Measurements from ENCODE around the gene WNK3. TPM values are rescaled to one million over a fixed set of nuclear protein-coding genes. Genes with fewer than 3 reads are reported as not detected.

WNK3 gene
- total and polyA plus RNA-seq, 10 of the 15 experiments (the other 5 are each of a cell fraction or from before 2014, with no cell fraction given) = 0.02 to 0.15 (median 0.03) TPM; not detected in 1

- BruUV-seq (replicated peaks) = no TSS peak
- Histone ChIP-seq H3K4me3 (no peak overlapping the region), H3K9me3 (replicated peaks; ENCODE audit: control insufficient read depth, insufficient read depth, low read length) (no peaks in the 10 kb centered on the region), H3K9ac (ENCODE audit: control insufficient read depth, insufficient read depth, low read length) (no peak overlapping the region), H3K27ac (ENCODE audit: control insufficient read depth, insufficient read depth) (no peak overlapping the region), H3K4me1 (ENCODE audit: control insufficient read depth, insufficient read depth, low read length) (no peaks in the 10 kb centered on the region), H4K20me1 (ENCODE audit: control insufficient read depth, insufficient read depth) (no peaks in the 10 kb centered on the region), H3K4me2 (ENCODE audit: control insufficient read depth, insufficient read depth) (no peak overlapping the region), H3K79me2 (ENCODE audit: control insufficient read depth, insufficient read depth, low read length) (no peaks in the 10 kb centered on the region), H2AFZ (ENCODE audit: control insufficient read depth, low read depth, low read length) (no peak overlapping the region), H3K27me3 (replicated peaks in 1 of 2; ENCODE audit: control insufficient read depth in 2 of 2, insufficient read depth in 2 of 2, low read length in 1 of 2) (no peaks in the 10 kb centered on the region), H3K36me3 (ENCODE audit: control insufficient read depth in 2 of 2, insufficient read depth in 2 of 2, low read length in 1 of 2) (no peaks in the 10 kb centered on the region)
- TF ChIP-seq SREBF2 (IDR thresholded peaks at IDR 0.05; ENCODE audit: low read length) (no peak), BCLAF1 (IDR thresholded peaks at IDR 0.05) (no peak), CREB1 (IDR thresholded peaks at IDR 0.05; ENCODE audit: low read depth) (no peak), TBL1XR1 (IDR thresholded peaks at IDR 0.05; ENCODE audit: low read depth, low read length) (no peak), NRF1 (conservative IDR thresholded peaks at IDR 0.05; ENCODE audit: low read depth, low read length) (no peak), SIN3A (IDR thresholded peaks at IDR 0.05; ENCODE audit: low read depth, low read length) (no peak), HDAC6 (IDR thresholded peaks at IDR 0.05; ENCODE audit: unreplicated experiment) (no peak), PKNOX1 (IDR thresholded peaks at IDR 0.05) (no peak), BMI1 (IDR thresholded peaks at IDR 0.05; ENCODE audit: borderline replicate concordance) (no peak), IKZF2 (IDR thresholded peaks at IDR 0.05) (no peak), POLR2A (IDR thresholded peaks at IDR 0.05; ENCODE audit: low read depth, low read length) (no peak)
- ATAC-seq = no peak
- intact Hi-C loops (cut with micrococcal nuclease; ENCODE audit: unreplicated experiment) (no loop called here), in situ Hi-C loops (cut with MboI) (no loop called here)
- RAD21 ChIA-PET (ENCODE audit: unreplicated experiment) = no interaction called here
- CTCF ChIA-PET = no interaction called here
- DNase-seq (ENCODE audit: low read depth, low spot score) = no peak
- SMC1A ChIA-PET (ENCODE audit: uncharacterized antibody, unreplicated experiment) = no interaction called here
- POLR2A ChIA-PET = no interaction called here
- no peak for FAIRE-seq
Observed at GRCh38 chrX:54157561-54157960, 200.3 kb downstream of the WNK3 start.

Small RNAs within 50 kb of the gene (small RNA-seq; reads per million reads assigned to genes)
- gene AL589872.1 = not detected
- gene RNU6-434P = not detected

Other genes with a start within 250 kb of the WNK3 start
- gene FAM120C, start 174.8 kb downstream of the WNK3 start, total RNA-seq (2014; rRNA removed) = 3.9 and 8.4 TPM in 2 replicates
- 2.9 and 3.2 TPM in 2 replicates for gene FAM120C, start 174.8 kb downstream of the WNK3 start, total RNA-seq (2014; rRNA removed; fragmentation: Illumina TruSeq; extraction: Trizol)
- 9.4 and 11.1 TPM in 2 replicates for gene FAM120C, start 174.8 kb downstream of the WNK3 start, total RNA-seq (2021)
- gene FAM120C, start 174.8 kb downstream of the WNK3 start, polyA plus RNA-seq (2011; rRNA removed) = 3.6 and 3.9 TPM in 2 replicates
- gene FAM120C, start 174.8 kb downstream of the WNK3 start, polyA plus RNA-seq (2014; fragmentation: Illumina TruSeq; extraction: Trizol) = 3.2 and 4.6 TPM in 2 replicates
- 1 to 10 TPM; 1.3 to 1.4 TPM for gene FAM120C, start 174.8 kb downstream of the WNK3 start, polyA plus RNA-seq (2014; fragmentation: Nextera tagmentation; extraction: Ambion mirVana)
- gene FAM120C, start 174.8 kb downstream of the WNK3 start, polyA plus RNA-seq (2014; rRNA removed) = 9.8 and 11.1 TPM in 2 replicates
- gene FAM120C, start 174.8 kb downstream of the WNK3 start, polyA plus RNA-seq (2016; fragmentation: Nextera tagmentation; extraction: Ambion mirVana) = 1 to 10 TPM; 5.9 to 6.8 TPM
- 16.4 and 19.4 TPM in 2 replicates for gene TSR2, start 82.4 kb upstream of the WNK3 start, total RNA-seq (2014; rRNA removed)
- gene TSR2, start 82.4 kb upstream of the WNK3 start, total RNA-seq (2014; rRNA removed; fragmentation: Illumina TruSeq; extraction: Trizol) = 28.7 and 31.5 TPM in 2 replicates
- 32.5 and 34.4 TPM in 2 replicates for gene TSR2, start 82.4 kb upstream of the WNK3 start, total RNA-seq (2021)
- gene TSR2, start 82.4 kb upstream of the WNK3 start, polyA plus RNA-seq (2011; rRNA removed) = 21.9 and 23.3 TPM in 2 replicates
- gene TSR2, start 82.4 kb upstream of the WNK3 start, polyA plus RNA-seq (2014; fragmentation: Illumina TruSeq; extraction: Trizol) = 52.1 and 58.4 TPM in 2 replicates
- gene TSR2, start 82.4 kb upstream of the WNK3 start, polyA plus RNA-seq (2014; fragmentation: Nextera tagmentation; extraction: Ambion mirVana) = 10 to 100 TPM in 1 of 2 experiments, 1 to 10 TPM in 1; 8.5 to 22.0 TPM
- 30.1 and 34.0 TPM in 2 replicates for gene TSR2, start 82.4 kb upstream of the WNK3 start, polyA plus RNA-seq (2014; rRNA removed)
- 10 to 100 TPM; 62.0 to 73.2 TPM for gene TSR2, start 82.4 kb upstream of the WNK3 start, polyA plus RNA-seq (2016; fragmentation: Nextera tagmentation; extraction: Ambion mirVana)
- 0.05 TPM in 1 of 2 replicates, not detected in the other for gene FGD1, start 138.2 kb upstream of the WNK3 start, total RNA-seq (2014; rRNA removed)
- not detected in 2 replicates for gene FGD1, start 138.2 kb upstream of the WNK3 start, total RNA-seq (2014; rRNA removed; fragmentation: Illumina TruSeq; extraction: Trizol)
- 0.05 and 0.08 TPM in 2 replicates for gene FGD1, start 138.2 kb upstream of the WNK3 start, total RNA-seq (2021)
- gene FGD1, start 138.2 kb upstream of the WNK3 start, polyA plus RNA-seq (2011; rRNA removed) = not detected in 2 replicates
- not detected in 2 replicates for gene FGD1, start 138.2 kb upstream of the WNK3 start, polyA plus RNA-seq (2014; fragmentation: Illumina TruSeq; extraction: Trizol)
- not detected for gene FGD1, start 138.2 kb upstream of the WNK3 start, polyA plus RNA-seq (2014; fragmentation: Nextera tagmentation; extraction: Ambion mirVana)
- gene FGD1, start 138.2 kb upstream of the WNK3 start, polyA plus RNA-seq (2014; rRNA removed) = 0.01 TPM in 1 of 2 replicates, not detected in the other
- under 1 TPM; 0.45 to 0.50 TPM for gene FGD1, start 138.2 kb upstream of the WNK3 start, polyA plus RNA-seq (2016; fragmentation: Nextera tagmentation; extraction: Ambion mirVana)
- gene GNL3L, start 172.2 kb upstream of the WNK3 start, total RNA-seq (2014; rRNA removed) = 36.7 and 37.2 TPM in 2 replicates
- gene GNL3L, start 172.2 kb upstream of the WNK3 start, total RNA-seq (2014; rRNA removed; fragmentation: Illumina TruSeq; extraction: Trizol) = 41.7 and 42.7 TPM in 2 replicates
- 53.4 and 57.9 TPM in 2 replicates for gene GNL3L, start 172.2 kb upstream of the WNK3 start, total RNA-seq (2021)
- gene GNL3L, start 172.2 kb upstream of the WNK3 start, polyA plus RNA-seq (2011; rRNA removed) = 21.3 and 28.1 TPM in 2 replicates
- gene GNL3L, start 172.2 kb upstream of the WNK3 start, polyA plus RNA-seq (2014; fragmentation: Illumina TruSeq; extraction: Trizol) = 18.8 and 24.9 TPM in 2 replicates
- 10 to 100 TPM in 1 of 2 experiments, 1 to 10 TPM in 1; 5.8 to 14.7 TPM for gene GNL3L, start 172.2 kb upstream of the WNK3 start, polyA plus RNA-seq (2014; fragmentation: Nextera tagmentation; extraction: Ambion mirVana)
- 27.4 and 28.6 TPM in 2 replicates for gene GNL3L, start 172.2 kb upstream of the WNK3 start, polyA plus RNA-seq (2014; rRNA removed)
- 10 to 100 TPM; 29.5 to 31.4 TPM for gene GNL3L, start 172.2 kb upstream of the WNK3 start, polyA plus RNA-seq (2016; fragmentation: Nextera tagmentation; extraction: Ambion mirVana)

Measured in GM12878 (cell line).